Mucosa of descending colon (tissue), 3 donors: ENCODE measurements around the gene CEND1. TPM values are rescaled to one million over a fixed set of nuclear protein-coding genes. Genes with fewer than 3 reads are reported as not detected.

Experiments used
- ATAC-seq: fragments of 200-7000 bp; cut with Tn5 transposase; one replicate; pipeline ENCODE4 v1.9.1; 2020; ENCODE audit warnings: mild to moderate bottlenecking, moderate library complexity
- DNase-seq, 3 donors: peaks; one replicate each; pipeline ENCODE4 v3.0.0-alpha.2; 2020
- H3K36me3 ChIP-seq: fragments of 200-600 bp; one replicate; pipeline ENCODE4 v1.8.0; 2021; ENCODE audit warnings: low read depth, mild to moderate bottlenecking
- H3K4me1 ChIP-seq: fragments of 200-600 bp; one replicate; pipeline ENCODE4 v1.8.0; 2021; ENCODE audit warnings: low read depth, mild to moderate bottlenecking
- H3K4me3 ChIP-seq: fragments of 200-600 bp; one replicate; pipeline ENCODE4 v1.8.0; 2021; ENCODE audit warnings: mild to moderate bottlenecking
- H3K9me3 ChIP-seq: fragments of 200-600 bp; one replicate; pipeline ENCODE4 v1.8.0; 2021; ENCODE audit warnings: mild to moderate bottlenecking
- intact Hi-C, 2 donors: fragments of 100-400 bp; cut with DNase I in 1 of 2; cut with micrococcal nuclease in 1 of 2; formaldehyde crosslinking; loops; one replicate each; pipeline versions ENCODE4 v1.11.0 to v1.11.1; 2022; cut with DNase I, micrococcal nuclease
- total RNA-seq, 3 donors: library from RNA; stranded (reverse); fragmentation: NEBNext Ultra II Directional in 2 of 3; extraction: Animal tissue kit (Norgen Biotek cat#: 25700) in 2 of 3; gene quantifications; one replicate each; pipeline versions ENCODE4 v1.2.1 to v1.2.4, GENCODE V29; 2021 to 2023
- TF ChIP-seq, protein P1 (sequence below): fragments of 200-600 bp; IDR thresholded peaks from one replicate; pipeline ENCODE4 v1.8.0; 2022; ENCODE audit warnings: antibody characterized with exemption, mild to moderate bottlenecking
- donor health status: DM: no; HTN: no; CAD: no; lungs with moderate emphysema.
- donor health status: DM: no; HTN: no; CAD: no.
- donor health status: DM: no; HTN: yes; CAD: no.

The CEND1 gene
- total RNA-seq, 3 donors from 2014 or later = 0.34 to 2.2 TPM; not detected in 1

DNA sequence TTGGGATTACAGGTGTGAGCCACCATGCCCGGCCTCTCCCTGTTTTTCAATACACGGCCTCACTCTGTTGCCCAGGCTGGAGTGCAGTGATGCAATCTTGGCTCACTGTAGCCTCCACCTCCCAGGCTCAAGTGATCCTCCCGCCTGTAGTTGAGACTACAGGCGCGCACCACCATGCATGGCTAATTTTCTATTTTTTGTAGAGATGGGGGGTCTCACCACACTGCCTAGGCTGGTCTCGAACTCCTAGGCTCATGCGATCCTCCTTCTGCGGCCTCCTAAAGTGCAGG, 24.1 kb downstream of the CEND1 start:
- no peak for DNase-seq
- H3K4me3 ChIP-seq = no peak overlapping the region
- no peak for ATAC-seq
- no peaks in the 10 kb centered on the region for H3K36me3 ChIP-seq
- TF ChIP-seq, protein P1, sequence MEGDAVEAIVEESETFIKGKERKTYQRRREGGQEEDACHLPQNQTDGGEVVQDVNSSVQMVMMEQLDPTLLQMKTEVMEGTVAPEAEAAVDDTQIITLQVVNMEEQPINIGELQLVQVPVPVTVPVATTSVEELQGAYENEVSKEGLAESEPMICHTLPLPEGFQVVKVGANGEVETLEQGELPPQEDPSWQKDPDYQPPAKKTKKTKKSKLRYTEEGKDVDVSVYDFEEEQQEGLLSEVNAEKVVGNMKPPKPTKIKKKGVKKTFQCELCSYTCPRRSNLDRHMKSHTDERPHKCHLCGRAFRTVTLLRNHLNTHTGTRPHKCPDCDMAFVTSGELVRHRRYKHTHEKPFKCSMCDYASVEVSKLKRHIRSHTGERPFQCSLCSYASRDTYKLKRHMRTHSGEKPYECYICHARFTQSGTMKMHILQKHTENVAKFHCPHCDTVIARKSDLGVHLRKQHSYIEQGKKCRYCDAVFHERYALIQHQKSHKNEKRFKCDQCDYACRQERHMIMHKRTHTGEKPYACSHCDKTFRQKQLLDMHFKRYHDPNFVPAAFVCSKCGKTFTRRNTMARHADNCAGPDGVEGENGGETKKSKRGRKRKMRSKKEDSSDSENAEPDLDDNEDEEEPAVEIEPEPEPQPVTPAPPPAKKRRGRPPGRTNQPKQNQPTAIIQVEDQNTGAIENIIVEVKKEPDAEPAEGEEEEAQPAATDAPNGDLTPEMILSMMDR = no peak
- peaks cover 9% of the 10 kb centered on the region for H3K4me1 ChIP-seq
- H3K9me3 ChIP-seq = no peaks in the 10 kb centered on the region
- intact Hi-C loops = no loop called here

DNA sequence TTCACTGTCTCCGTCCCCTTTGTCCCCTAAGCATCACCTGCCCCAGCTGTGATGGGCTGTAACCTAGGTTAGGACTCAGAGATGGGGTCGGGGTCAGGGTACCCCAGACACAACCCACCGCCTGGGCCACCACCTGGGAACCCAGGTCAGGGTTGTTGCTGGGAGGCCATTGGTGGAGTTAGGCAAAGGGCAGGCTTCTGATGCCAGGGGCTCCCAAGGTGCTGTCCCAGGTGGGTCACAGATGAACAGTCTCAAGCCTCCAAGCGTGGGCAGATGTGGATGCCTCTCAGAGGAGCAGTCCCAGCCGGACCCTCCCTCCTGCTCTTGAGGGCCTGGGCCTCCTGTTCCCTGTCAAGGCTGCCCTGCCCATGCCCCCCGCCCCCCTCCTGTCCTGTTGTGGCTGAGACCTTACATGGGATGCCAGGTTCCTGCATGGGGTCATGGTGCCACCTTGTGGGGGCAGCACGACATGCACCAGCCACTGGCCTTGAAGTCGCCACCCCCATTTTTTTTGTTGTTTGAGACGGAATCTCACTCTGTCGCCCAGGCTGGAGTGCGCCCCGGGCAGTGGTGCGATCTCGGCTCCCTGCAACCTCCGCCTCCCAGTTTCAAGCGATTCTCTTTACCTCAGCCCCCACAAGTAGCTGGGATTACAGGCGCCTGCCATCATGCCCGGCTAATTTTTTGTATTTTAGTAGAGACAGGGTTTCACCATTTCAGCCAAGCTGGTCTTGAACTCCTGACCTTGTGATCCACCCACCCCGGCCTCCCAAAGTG, 24.7 kb downstream of the CEND1 start:
- no peaks in the 10 kb centered on the region for H3K36me3 ChIP-seq
- ATAC-seq (peak; percentile 48), DNase-seq (peak; percentile 69 to 73 (median 73))
- TF ChIP-seq, protein P1 = peak; percentile 29
- H3K4me1 ChIP-seq = peaks cover 9% of the 10 kb centered on the region
- H3K4me3 ChIP-seq = no peak overlapping the region
- intact Hi-C loops = no loop called here
- no peaks in the 10 kb centered on the region for H3K9me3 ChIP-seq

DNA sequence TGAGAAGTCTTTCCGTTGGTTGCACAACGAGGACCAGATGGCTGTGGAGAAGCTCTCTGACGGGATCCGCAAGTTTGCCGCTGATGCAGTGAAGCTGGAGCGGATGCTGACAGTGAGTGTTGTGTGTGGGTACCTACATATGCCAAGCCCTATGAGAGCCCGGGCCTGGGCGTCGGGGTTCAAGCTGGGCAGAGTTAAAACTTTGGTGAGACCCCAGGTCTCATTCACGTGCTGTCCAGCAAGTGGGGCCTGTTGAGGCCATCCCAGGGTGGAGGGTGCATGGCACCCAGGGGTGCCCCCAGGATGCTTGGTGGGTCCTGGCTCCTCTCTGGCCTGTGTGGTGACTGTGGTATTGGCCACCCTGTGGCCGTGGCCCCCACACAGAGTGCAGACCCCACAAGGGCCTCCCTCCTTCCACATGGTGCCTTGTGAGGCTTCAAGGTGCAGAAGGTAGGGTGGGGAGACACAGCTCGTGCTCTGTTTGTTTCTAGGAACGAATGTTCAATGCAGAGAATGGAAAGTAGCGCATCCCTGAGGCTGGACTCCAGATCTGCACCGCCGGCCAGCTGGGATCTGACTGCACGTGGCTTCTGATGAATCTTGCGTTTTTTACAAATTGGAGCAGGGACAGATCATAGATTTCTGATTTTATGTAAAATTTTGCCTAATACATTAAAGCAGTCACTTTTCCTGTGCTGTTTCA, 25.4 kb downstream of the CEND1 start:
- intact Hi-C loops = no loop called here
- DNase-seq = no peak
- ATAC-seq = no peak
- Histone ChIP-seq H3K4me3 (no peak overlapping the region), H3K36me3 (no peaks in the 10 kb centered on the region), H3K4me1 (peaks cover 9% of the 10 kb centered on the region), H3K9me3 (no peaks in the 10 kb centered on the region)
- TF ChIP-seq, protein P1 = no peak

DNA sequence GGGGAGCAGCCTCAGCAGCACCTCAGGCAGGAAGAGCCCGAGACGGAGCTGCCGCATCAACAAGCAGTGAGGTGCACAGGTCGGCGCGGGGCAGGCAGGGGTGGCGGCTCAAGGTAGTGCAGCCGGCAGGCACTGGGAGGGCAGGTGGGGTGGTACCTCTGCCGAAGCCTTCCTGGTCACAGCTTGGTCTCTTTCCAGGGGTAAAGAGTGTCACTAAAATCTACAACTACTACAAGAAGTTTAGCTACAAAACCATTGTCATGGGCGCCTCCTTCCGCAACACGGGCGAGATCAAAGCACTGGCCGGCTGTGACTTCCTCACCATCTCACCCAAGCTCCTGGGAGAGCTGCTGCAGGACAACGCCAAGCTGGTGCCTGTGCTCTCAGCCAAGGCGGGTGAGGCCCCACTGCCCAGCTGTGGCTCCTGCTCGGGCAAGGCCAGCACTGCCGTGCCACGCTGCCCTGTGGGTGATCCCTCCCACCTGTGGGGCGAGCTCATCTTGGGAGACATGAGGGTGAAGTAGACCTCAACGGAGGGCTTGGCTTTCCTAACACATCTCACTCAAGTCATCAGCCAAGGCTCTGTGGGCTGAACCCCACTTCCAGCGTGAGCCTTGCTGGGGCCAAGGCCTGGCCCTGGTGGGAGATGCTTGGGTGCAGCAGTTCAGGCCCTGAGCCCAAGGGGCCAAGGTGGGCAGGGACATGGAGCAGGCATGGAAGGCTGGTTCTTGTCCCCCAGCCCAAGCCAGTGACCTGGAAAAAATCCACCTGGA, 26.2 kb downstream of the CEND1 start:
- ATAC-seq = peak; percentile 10
- intact Hi-C loops = no loop called here

DNA sequence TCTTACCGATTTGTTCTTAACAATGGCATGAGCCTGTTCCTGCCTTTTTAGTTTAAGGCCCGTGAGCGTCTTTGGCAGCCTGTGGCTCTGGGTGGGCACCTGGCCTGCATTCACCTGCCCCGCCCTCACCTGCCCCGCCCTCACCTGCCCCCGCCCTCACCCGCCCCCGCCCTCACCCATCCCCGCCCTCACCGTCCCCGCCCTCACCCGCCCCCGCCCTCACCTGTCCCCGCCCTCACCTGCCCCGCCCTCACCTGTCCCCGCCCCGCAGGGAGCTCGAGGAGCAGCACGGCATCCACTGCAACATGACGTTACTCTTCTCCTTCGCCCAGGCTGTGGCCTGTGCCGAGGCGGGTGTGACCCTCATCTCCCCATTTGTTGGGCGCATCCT, 26.8 kb downstream of the CEND1 start:
- peaks cover 9% of the 10 kb centered on the region for H3K4me1 ChIP-seq
- peak; percentile 80 for ATAC-seq
- peak; percentile 71 to 82 (median 71) for DNase-seq
- intact Hi-C loops = no loop called here
- no peak overlapping the region for H3K4me3 ChIP-seq
- TF ChIP-seq, protein P1 = no peak
- no peaks in the 10 kb centered on the region for H3K9me3 ChIP-seq
- peaks cover 6% of the 10 kb centered on the region for H3K36me3 ChIP-seq

More for the DNA sequence above, 26.2 kb downstream of the CEND1 start:
- no peaks in the 10 kb centered on the region for H3K9me3 ChIP-seq
- H3K4me1 ChIP-seq = peaks cover 9% of the 10 kb centered on the region
- peaks cover 6% of the 10 kb centered on the region for H3K36me3 ChIP-seq
- no peak overlapping the region for H3K4me3 ChIP-seq
- DNase-seq = peak in 2 of 3 donors; percentile 47 to 57
- TF ChIP-seq, protein P1 = no peak
